T-helper 1 cell (primary cell): Measurements from ENCODE around the gene MLLT10.
A peak's percentile ranks its signal among the peaks of the same experiment; 100 is the strongest.

Experiments used
- DNase-seq, 5 donors: peaks; one replicate each; pipeline ENCODE4 v3.0.0-alpha.2; 2012 to 2020

Gene MLLT10

GRCh38 chr10:21655236-21655635 is 121.2 kb downstream of the MLLT10 start:
- no peak for DNase-seq

- DNase-seq: no peak
Measured at GRCh38 chr10:21655687-21656086, 121.7 kb downstream of the MLLT10 start.

GRCh38 chr10:21661087-21661486 is 127.1 kb downstream of the MLLT10 start:
- DNase-seq: no peak

GRCh38 chr10:21661935-21662334 is 127.9 kb downstream of the MLLT10 start:
- DNase-seq: no peak

GRCh38 chr10:21662635-21663034 is 128.6 kb downstream of the MLLT10 start:
- no peak for DNase-seq

- DNase-seq: no peak
Measured at GRCh38 chr10:21668831-21669230, 134.8 kb downstream of the MLLT10 start.

- DNase-seq: no peak
Measured at GRCh38 chr10:21670391-21670790, 136.4 kb downstream of the MLLT10 start.

- DNase-seq: no peak
Measured at GRCh38 chr10:21673668-21674067, 139.6 kb downstream of the MLLT10 start.

- peak in 2 of 5 donors; percentile 10 to 20 for DNase-seq
Measured at GRCh38 chr10:21675157-21675796, 141.2 kb downstream of the MLLT10 start.

GRCh38 chr10:21677551-21677950 is 143.5 kb downstream of the MLLT10 start:
- DNase-seq: no peak

GRCh38 chr10:21681156-21681555 is 147.1 kb downstream of the MLLT10 start:
- DNase-seq: no peak

GRCh38 chr10:21687266-21688008 is 153.4 kb downstream of the MLLT10 start:
- peak in 1 of 5 donors; percentile 2 for DNase-seq

GRCh38 chr10:21688009-21688332 is 153.9 kb downstream of the MLLT10 start:
- DNase-seq: no peak

- no peak for DNase-seq
Measured at GRCh38 chr10:21688870-21689269, 154.8 kb downstream of the MLLT10 start.

GRCh38 chr10:21689881-21690280 is 155.8 kb downstream of the MLLT10 start:
- DNase-seq: no peak

GRCh38 chr10:21692916-21693315 is 158.9 kb downstream of the MLLT10 start:
- no peak for DNase-seq

- no peak for DNase-seq
Measured at GRCh38 chr10:21693418-21693817, 159.4 kb downstream of the MLLT10 start.

- no peak for DNase-seq
Measured at GRCh38 chr10:21694631-21695030, 160.6 kb downstream of the MLLT10 start.

GRCh38 chr10:21696302-21696701 is 162.3 kb downstream of the MLLT10 start:
- DNase-seq: no peak

GRCh38 chr10:21699575-21699974 is 165.5 kb downstream of the MLLT10 start:
- no peak for DNase-seq

- no peak for DNase-seq
Measured at GRCh38 chr10:21700474-21700873, 166.4 kb downstream of the MLLT10 start.

- peak in 1 of 5 donors; percentile 62 for DNase-seq
Measured at GRCh38 chr10:21702633-21703111, 168.6 kb downstream of the MLLT10 start.

- DNase-seq: no peak
Measured at GRCh38 chr10:21705142-21705827, 171.3 kb downstream of the MLLT10 start.

GRCh38 chr10:21705828-21706176 is 171.8 kb downstream of the MLLT10 start:
- DNase-seq: no peak
